ENCODE measurements around the gene PPY.
"Not testable (repeated sequence)": the region's sequence is repeated elsewhere in the genome, so short reads cannot be mapped to it uniquely, and the experiment has no call there.

The PPY gene

GRCh38 chr17:43942051-43942685 lies at the start of gene PPY:
Gene PPY (minus strand): TSS chr17:43942476. CDS start chr17:43941654, 822 bp downstream.
- no peak for DNase-seq

- DNase-seq = no peak
Observed at GRCh38 chr17:43988301-43988700, 46.0 kb upstream of the PPY start.

- DNase-seq = no peak
Observed at GRCh38 chr17:43987131-43988021, 45.1 kb upstream of the PPY start.

GRCh38 chr17:43986225-43986981 lies 44.1 kb upstream of the PPY start:
- no peak for DNase-seq

GRCh38 chr17:43984521-43984920 lies 42.2 kb upstream of the PPY start:
- no peak for DNase-seq

- DNase-seq = no peak
Observed at GRCh38 chr17:43983515-43984411, 41.5 kb upstream of the PPY start.

- DNase-seq = no peak
Observed at GRCh38 chr17:43983196-43983514, 40.9 kb upstream of the PPY start.

- DNase-seq = no peak
Observed at GRCh38 chr17:43982171-43982570, 39.9 kb upstream of the PPY start.

GRCh38 chr17:43979671-43980070 lies 37.4 kb upstream of the PPY start:
- DNase-seq = no peak

- no peak for DNase-seq
Observed at GRCh38 chr17:43979011-43979410, 36.7 kb upstream of the PPY start.

GRCh38 chr17:43978078-43978477 lies 35.8 kb upstream of the PPY start:
- no peak for DNase-seq

GRCh38 chr17:43976963-43977837 lies 34.9 kb upstream of the PPY start:
- no peak for DNase-seq

- no peak for DNase-seq
Observed at GRCh38 chr17:43975898-43976297, 33.6 kb upstream of the PPY start.

GRCh38 chr17:43974382-43975266 lies 32.3 kb upstream of the PPY start:
- no peak for DNase-seq

- not testable (repeated sequence) for DNase-seq
Observed at GRCh38 chr17:43972444-43973212, 30.4 kb upstream of the PPY start.

GRCh38 chr17:43971436-43971835 lies 29.2 kb upstream of the PPY start:
- not testable (repeated sequence) for DNase-seq

- DNase-seq = no peak
Observed at GRCh38 chr17:43970366-43970765, 28.1 kb upstream of the PPY start.

GRCh38 chr17:43967251-43967875 lies 25.1 kb upstream of the PPY start:
- DNase-seq = no peak

GRCh38 chr17:43966276-43966675 lies 24.0 kb upstream of the PPY start:
- DNase-seq = no peak
